HG02610 (cell line): ENCODE results near the gene PATL2.
"Not testable (repeated sequence)": the region's sequence is repeated elsewhere in the genome, so short reads cannot be mapped to it uniquely, and the experiment has no call there.

Experiments
- ATAC-seq: cut with Tn5 transposase; IDR thresholded peaks from one replicate; pipeline ENCODE4 v1.9.1; 2021; ENCODE audit warnings: mild to moderate bottlenecking, moderate library complexity; ENCODE audit not compliant: unreplicated experiment

The PATL2 gene

DNA sequence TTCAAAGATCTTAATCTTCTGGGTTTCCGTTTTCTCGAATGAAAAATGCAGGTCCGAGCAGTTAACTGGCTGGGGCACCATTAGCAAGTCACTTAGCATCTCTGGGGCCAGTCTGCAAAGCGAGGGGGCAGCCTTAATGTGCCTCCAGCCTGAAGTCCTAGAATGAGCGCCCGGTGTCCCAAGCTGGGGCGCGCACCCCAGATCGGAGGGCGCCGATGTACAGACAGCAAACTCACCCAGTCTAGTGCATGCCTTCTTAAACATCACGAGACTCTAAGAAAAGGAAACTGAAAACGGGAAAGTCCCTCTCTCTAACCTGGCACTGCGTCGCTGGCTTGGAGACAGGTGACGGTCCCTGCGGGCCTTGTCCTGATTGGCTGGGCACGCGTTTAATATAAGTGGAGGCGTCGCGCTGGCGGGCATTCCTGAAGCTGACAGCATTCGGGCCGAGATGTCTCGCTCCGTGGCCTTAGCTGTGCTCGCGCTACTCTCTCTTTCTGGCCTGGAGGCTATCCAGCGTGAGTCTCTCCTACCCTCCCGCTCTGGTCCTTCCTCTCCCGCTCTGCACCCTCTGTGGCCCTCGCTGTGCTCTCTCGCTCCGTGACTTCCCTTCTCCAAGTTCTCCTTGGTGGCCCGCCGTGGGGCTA is at the start of gene PATL2, which contains the start of gene B2M:
Gene PATL2, minus strand, starts transcription at position 228 of the 647 bp plus-strand sequence. CDS start 34,833 bp downstream, outside the sequence.
Gene B2M, plus strand, starts transcription at position 422 of the 647 bp plus-strand sequence. Its CDS starts 30 bp downstream, at position 452.
- peak; percentile 82 for ATAC-seq

DNA sequence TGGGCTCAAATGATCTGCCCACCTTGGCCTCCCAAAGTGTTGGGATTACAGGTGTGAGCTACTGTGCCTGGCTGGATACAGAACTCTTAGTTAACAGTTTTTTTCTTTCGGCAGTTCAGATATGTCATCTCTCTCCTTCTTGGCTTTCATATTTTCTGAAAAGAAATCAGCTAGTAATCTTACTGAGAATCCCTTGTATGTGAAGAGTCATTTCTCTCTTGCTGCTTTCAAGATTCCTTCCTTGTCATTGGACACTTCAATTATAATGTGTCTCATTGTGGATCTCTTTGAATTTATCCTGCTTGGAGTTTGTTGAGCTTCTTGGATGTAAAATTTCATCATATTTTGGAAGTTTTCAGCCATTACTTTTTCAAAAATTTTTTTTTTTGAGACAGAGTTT is 42.2 kb upstream of the PATL2 start:
- no peak for ATAC-seq

DNA sequence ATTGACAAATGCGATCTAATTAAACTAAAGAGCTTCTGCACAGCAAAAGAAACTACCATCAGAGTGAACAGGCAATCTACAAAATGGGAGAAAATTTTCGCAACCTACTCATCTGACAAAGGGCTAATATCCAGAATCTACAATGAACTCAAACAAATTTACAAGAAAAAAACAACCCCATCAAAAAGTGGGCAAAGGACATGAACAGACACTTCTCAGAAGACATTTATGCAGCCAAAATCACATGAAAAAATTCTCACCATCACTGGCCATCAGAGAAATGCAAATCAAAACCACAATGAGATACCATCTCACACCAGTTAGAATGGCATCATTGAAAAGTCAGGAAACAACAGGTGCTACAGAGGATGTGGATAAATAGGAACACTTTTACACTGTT is 32.3 kb upstream of the PATL2 start:
- ATAC-seq: not testable (repeated sequence)

DNA sequence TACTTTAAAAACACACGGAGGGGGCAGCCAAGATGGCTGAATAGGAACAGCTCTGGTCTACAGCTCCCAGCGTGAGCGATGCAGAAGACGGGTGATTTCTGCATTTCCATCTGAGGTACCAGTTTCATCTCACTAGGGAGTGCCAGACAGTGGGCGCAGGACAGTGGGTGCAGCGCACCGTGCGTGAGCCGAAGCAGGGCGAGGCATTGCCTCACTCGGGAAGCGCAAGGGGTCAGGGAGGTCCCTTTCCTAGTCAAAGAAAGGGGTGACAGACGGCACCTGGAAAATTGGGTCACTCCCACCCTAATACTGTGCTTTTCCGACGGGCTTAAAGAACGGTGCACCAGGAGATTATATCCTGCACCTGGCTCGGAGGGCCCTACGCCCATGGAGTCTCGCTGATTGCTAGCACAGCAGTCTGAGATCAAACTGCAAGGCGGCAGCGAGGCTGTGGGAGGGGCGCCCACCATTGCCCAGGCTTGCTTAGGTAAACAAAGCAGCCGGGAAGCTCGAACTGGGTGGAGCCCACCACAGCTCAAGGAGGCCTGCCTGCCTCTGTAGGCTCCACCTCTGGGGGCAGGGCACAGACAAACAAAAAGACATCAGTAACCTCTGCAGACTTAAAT is 28.2 kb upstream of the PATL2 start:
- ATAC-seq: not testable (repeated sequence)

DNA sequence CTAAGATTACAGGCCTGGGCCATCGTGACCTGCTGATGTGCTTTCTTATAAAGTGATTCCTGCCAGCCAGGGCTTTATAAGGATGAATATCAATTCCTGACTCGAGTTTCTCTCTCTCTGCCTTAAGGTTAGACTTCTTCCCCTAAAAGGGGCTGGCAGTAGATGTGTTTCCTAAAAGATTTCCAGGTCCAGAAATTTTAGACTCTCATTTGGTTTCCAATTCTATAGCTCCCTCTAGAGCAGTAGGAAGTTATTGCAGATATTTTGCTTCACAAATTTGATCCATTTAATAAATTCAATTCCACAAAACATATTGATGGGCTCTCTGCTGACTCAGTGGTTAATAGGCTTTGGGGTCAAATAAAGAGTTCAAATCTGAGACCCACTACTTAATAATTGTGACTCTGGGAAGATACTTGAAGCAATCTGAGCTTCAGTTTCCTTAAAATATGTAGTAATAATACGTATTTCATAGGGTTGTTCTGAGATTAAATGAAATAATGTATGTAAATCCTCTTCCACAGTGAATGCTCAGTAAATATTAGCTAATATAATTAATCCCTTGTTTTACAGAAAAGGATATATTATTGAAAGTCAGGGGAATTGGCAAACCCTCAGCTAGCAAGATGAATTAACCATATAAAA is 27.3 kb upstream of the PATL2 start:
- ATAC-seq: no peak

DNA sequence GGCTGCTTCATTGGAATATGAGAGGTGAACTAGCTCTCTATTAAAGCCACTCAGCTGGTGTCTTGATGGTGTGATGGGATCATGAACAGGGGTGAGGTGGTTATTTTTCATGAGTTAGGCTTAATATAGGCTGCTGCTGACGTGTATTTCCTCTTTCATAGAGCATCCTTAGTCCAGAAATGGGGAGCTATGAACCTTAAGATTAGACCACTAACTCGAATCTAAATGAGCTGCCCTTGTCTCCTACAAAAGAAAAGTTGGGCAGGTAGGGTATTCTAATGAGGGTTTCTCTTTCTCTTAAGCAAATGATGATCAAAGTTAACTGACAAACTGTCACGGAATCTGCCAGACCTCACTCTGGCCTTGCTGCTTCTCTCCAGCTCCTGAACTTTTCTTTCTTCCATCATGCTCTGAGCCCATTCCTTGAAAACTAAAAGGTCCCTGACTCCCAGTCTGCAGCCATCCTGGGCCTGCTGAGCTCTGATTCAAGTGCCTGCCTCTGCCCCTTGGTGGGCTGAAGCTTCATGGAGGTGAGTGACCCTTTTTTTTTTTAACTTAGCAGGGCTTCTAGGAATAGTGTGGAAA is 25.1 kb upstream of the PATL2 start, which contains the start of gene TRIM69:
Gene TRIM69, plus strand, starts transcription at position 348 of the 585 bp plus-strand sequence. Its CDS starts 177 bp downstream, at position 525.
- ATAC-seq: peak; percentile 40

DNA sequence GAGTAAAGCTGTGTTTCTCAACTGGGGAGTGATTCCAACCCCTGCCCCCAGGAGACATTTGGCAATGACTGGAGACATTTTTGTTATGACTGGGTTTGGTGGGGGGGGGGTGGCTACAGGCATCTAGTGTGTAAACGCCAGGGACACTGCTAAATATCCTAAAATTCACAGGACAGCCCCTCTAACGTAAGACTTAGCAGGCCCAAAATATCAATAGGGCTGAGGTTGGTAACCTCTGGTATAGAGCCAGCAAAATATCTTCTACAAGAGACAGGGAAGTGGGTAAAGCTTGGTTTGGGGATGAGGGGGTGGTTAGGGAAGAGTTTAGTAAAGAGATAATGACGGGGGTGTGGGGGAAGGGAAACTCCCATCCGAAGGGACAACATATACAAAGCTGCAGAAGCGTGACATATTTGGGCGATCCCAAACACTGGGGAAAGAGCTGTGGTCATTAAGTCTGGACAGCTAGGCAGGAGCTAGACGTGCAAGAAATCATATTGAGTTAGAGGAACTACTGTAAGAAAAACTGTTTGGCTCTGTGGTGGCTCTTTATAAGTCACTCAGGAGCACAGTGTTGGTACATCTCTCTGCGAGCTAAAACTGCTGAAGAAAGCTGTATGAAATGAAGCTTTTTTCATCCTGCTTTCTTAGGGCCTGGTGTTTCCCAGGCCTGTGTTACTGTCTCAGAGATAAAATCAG is 24.5 kb upstream of the PATL2 start:
- peak; percentile 47 for ATAC-seq

DNA sequence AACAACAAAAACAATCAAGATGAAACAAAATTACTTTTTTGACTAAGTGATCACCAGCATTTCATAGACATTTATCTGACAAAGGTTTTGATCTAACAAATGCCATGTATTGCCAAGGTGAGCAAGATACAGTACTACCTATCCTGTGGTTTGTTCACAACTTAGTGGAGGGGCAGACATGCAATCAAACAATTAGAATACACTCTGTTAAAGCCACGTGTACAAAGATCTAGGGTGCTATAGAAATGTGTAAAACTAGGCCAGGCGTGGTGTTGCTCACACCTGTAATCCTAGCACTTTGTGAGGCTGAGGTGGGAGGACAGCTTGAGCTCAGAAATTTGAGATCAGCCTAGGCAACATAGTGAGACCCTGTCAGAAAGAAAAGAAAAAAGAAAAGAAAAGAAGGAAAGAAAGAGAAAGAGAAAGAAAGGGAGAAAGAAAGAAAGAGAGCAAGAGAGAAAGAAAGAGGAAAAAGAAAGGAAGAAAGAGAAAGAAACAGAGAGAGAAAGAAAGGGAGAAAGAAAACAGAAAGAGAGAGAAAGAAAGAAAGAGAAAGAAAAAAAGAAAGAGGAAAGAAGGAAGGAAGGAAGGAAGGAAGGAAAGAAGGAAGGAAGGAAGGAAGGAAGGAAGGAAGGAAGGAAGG is 23.8 kb upstream of the PATL2 start:
- ATAC-seq: no peak

DNA sequence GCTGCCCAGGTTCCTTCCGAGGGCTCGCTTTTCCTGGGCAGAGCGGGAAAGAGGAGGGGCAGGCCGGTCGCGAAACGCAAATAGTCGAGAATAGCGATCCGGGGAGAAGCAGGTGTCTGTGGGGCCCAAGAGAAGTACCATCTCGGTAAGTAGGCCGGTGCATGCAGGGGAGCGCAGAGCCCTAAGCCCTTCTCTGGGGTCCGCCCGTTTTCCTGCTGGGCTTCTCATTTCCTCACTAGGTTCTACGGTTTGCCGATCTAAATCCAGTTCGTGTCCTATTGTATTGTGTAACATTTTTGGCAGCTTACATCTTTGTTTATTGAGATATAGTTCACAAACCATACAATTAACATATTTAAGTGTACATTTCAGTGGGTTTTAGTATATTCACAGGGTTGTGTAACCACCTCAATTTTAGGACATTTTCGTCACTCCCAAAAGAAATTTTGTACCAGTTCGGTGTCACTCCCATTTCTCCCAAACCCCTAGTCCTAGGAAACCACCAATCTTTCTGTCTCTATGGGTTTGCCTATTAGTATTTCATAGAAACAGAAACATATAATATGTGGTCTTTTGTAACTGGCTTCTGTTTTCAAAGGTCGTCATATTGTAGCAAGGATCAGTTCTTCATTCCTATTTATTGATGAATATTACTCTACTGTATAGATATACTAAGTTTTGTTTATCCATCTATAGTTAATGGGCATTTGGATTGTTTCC is 18.4 kb upstream of the PATL2 start:
- no peak for ATAC-seq

DNA sequence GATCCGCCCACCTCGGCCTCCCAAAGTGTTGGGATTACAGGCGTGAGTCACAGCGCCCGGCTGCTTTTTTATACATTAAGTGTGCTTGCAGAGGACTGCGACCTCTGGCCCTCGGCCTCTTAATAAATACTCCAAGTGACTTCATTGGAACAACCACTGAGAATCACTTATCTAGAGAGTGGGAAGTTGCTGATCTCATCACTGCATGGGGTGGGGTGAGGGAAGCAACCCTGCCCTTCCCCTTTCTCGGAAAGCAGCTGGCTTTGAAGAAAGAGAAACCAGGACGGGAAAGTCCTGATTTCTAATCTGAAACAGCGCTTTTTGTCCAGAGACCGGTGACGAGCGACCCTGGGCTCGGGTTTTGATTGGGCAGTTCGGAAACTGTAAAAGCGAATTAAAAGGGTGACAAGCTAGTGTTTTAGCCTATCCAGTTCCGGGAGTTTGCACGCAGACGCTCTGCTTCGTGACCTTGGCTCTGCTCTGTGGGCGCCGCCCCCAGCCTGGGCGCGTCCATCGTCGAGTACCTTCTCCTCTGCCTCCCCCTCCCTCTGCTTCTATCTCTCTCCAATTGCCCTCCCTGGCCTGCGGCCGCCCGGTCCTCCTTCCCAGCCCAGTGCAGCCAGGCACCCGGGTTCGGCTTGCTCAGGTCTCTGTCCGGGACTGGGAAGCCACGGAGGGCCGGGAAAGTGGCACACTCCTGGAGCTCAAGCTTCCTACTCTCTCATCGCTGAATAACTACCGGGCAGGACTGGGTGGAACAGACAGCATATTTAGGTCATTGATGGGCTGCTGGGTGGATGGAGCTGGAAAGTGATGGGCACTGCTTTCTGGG is 17.7 kb upstream of the PATL2 start:
- ATAC-seq: peak; percentile 76

DNA sequence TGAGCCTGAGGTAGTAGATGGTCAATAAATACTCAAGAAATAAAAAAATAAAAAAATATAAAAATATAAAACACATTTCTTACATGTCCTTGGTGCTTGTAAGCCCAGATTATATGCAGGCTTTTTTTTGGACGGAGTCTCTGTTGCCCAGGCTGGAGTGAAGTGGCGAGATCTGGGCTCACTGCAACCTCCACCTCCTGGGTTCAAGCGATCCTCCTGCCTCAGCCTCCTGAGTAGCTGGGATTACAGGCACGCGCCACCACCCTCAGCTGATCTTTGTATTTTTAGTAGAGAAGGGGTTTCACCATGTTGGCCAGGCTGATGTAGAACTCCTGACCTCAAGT is 17.1 kb upstream of the PATL2 start:
- not testable (repeated sequence) for ATAC-seq

DNA sequence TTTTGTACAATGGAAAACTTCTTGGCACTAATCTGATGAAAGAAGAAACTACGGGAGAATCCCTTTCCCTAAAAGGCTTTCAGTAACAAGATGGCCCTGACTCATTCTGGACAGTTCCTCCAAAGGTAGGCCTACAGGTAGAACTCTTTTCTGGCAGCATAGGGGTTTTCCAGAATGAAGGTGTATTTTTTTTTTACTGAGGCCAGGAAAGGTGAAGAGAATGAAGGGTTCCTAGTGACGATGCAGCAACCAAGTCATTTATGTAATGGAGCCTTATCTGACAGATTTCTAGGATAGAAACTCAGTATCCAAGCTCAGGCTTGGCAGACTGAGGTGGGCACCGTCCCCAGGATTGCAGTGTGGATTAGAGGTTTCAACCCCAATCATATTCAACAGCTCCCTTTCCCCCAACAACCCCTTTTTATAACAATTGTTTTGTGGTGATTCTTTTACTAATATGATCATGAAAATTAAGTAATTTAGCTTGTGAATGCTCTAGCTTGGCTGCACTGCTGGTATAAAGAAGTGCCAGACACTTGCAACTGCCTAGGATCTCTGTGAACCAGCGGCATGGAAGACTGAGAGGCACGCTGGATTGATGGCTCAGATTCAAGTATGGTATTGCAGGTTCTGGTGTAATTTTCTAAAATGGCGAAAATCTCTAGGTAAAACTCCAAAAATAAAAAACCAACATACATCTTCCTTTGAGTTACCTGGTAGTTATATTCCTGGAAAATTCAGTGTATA is 16.5 kb upstream of the PATL2 start:
- no peak for ATAC-seq

DNA sequence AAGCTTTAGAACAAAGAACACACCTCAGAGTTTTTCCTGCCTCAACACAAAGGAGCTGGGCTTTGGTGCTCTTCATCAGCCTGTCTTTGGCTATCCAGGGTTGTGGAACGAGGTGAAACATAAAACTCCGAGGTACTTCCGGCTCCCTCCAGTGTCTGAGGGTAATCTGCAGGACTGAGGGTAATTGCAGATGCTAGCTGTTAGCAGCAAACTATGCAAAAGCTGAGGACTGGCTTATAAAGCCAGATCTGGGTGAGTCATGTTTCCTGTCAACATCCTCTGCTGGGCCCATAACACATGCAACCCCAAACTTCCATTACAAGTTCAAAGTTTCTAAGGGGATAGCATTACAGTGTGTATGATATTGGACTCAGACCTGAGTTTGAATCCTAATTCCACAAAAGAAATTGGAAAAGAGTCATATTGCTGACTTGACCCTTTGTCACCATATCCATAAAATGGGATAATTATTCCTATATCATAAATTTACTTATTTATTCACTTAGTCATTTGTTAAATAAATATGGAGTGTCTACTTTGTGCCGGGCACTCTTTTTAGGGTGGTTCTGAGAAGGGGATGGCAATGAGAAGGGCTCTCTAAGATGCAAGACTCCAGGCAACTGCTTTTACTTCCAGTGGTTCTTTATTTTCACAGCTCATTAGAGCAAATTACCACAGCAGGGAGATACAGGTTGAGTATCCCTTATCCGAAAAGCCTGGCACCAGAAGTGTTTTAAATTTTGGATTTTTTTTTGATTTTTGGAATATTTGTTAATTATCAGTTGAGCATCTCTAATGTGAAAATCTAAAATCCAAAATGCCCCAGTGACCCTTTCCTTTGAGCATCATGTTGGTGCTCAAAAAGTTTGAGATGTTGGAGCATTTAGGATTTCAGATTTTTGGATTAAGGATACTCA is 15.7 kb upstream of the PATL2 start:
- peak; percentile 37 for ATAC-seq

DNA sequence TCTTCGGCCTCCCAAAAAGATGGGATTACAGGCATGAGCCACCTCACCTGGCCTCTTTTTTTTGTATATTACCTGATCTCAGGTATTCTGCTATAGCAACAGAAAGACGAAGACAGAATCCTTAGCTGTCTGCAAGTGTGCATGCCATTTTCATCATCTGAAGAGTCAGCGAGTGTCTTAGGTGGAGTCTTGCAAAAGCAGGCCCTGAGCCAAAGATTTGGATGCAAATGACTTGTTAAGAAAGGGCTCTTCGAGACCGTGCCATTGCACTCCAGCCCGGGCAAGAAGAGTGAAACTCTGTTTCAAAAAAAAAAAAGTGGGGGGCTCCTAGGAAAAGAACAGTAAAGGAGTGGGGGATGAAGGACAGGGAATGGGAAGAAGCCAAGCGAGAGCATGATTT is 15.0 kb upstream of the PATL2 start:
- no peak for ATAC-seq

DNA sequence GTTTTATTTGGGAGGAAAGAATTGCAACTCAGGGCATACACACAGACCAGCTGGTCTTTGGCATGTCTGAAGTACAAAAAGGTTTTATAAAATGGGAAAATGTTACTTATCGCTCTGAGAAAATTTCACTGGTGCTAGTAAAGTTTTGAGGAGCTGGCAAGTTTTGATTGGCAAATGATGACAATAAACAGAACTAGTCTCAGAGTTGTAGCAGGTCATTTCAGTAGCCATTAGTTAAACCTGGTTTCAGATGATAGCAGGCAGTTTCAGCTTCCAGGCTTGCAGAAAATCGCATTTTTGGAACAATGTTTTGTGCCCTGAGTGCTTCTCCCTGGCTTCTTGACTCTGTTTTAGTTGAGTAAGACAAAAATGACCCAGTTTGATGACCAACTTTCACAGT is 10.9 kb upstream of the PATL2 start:
- ATAC-seq: no peak

DNA sequence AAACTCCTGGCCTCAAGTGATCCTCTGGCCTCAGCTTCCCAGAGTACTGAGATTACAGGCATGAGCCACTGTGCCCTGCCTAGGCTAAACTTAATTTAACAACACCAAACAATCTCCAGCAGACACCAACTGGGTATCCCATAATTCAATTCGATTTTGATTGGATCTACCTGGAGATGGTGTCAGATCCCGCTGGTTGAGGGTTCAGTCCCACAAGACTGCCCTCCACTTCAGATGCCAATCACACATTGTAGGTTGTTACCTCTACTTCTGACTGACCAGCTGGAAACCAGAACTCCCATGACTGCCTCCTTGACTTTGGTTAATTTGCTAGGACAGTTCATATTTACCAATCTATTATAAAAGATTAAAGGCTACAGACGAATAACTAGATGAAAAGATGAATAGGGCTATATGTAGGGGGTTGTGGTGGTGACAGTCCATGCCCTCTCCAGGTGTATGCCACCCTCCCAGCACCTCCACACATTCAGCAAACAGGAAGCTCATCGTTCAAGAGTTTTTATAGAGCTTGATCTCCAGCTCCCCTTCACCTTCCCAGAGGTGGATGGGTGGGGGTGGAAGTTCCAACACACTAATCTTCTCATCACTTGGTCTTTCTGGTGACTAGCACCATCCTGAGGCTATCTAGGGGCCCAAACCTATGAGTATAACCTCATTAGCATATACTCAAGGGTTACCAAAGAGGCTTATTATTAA is 9.5 kb upstream of the PATL2 start:
- ATAC-seq: no peak

DNA sequence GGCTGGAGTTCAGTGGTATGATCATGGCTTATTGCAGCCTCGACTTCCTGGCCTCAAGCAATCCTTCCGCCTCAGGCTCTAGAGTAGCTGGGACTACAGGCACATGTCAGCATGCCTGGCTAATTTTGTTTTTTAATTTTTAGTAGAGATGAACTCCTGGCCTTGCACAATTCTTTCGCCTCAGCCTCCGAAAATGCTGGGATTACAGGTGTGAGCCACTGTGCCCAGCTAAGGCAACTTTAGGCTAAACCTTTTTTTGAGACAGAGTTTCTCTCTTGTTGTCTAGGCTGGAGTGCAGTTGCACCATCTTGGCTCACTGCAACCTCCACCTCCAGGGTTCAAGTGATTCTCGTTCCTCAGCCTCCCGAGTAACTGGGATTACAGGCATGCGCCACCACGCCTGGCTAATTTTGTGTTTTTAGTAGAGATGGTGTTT is 8.9 kb upstream of the PATL2 start:
- ATAC-seq: not testable (repeated sequence)
